HG03469 (cell line): ENCODE results near the gene PLCB3.
A peak's percentile ranks its signal among the peaks of the same experiment; 100 is the strongest.

Experiments used
- ATAC-seq: cut with Tn5 transposase; IDR thresholded peaks from one replicate; pipeline ENCODE4 v1.9.1; 2021; ENCODE audit warnings: mild to moderate bottlenecking, moderate library complexity, moderate number of reproducible peaks; ENCODE audit not compliant: unreplicated experiment

Gene PLCB3

DNA sequence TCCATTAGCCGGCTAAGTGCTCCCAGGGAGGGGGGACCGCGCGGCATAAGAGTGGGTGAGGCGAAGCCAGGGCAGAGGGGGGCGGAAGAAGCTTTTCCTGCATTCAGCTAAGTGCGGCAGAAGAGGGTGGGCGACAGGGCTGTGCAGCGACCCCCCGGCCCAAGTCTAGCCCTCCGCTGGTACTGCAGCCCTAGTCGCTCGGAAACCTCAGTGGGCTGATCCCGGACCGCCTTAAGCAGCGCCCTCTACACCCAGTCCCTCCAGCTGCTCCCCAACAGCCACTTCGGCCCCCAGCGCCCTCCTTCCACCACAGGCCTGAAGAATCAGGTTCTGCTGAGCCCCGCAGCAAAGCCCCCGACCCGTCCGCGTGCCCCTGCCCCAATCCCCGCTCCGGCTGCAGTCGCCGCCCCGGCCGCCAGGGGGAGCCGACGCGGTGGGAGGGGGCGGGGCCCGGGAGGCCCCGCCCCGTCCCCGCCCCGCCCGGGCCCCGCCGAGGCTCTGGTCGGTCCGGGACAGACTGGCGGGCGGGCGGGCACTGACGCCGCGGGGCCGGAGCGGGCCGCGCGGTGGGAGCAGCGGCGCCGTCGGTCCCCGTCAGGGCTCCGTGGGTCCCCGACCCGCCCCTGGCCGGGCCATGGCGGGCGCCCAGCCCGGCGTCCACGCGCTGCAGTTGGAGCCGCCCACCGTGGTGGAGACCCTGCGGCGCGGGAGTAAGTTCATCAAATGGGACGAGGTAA lies at the start of gene PLCB3:
Gene PLCB3 (plus strand): TSS at position 515 of the 737 bp plus-strand sequence. CDS start 120 bp downstream, at position 635.
- ATAC-seq: no peak

DNA sequence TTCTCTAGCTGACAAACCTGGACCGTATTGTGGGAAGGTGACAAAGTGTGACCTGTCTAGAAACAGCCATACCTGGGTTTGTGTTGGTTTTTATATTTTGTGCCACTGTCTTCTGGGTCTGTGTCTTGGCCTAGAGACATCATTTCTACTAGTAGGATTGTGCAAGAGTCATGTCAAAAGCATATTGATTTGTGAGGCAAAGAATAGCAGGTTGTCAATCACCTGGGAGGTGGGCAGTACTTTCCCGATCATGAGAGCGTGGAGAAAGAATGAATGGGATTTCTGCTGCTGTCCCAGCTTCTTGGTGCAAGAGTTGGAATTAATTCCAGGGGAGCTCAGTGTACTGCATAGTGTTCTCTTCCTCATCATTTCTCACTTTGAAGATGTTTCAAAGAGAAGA lies 49.8 kb upstream of the PLCB3 start:
- ATAC-seq: no peak

DNA sequence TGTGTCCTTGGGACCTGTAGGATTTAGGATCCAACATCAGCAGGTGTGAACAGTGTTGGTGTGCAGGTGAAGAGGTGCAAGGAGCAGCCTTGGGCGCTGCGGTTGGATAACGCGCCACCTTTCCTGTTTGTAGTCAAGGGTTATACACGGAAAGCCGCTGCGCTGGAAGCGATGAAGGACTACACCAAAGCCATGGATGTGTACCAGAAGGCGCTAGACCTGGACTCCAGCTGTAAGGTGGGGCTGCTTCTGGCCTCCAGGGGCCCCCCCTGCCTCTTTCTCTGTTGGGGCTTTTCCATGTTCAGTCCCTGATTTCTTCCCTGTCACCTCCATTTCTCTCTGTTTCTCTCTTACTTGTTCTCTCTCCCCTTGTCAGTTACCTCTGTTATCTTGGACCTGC lies 48.3 kb upstream of the PLCB3 start:
- ATAC-seq: no peak

DNA sequence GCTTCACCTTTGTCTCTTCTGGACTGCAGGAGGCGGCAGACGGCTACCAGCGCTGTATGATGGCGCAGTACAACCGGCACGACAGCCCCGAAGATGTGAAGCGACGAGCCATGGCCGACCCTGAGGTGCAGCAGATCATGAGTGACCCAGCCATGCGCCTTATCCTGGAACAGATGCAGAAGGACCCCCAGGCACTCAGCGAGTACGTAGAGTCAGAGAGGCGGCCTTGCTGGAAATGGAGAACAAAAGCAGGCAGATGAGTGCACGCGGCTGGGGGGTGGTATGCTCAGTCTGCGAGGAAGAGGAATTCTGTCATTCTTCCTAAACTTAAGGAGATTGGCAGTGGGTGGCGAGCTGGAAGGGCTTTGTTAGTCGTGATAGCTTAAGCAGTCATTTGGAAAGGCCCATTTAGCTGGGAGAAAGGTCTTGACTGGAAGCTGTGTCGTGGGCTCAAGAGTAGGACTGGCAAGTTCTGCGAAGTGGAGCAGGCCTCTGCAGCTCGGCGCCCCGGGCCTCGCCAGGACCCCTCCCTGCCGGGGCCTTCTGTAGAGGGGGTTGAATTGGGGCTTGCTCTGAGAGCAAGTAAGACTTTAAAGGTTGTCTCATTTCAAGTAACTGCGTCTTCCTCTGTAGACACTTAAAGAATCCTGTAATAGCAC lies 47.8 kb upstream of the PLCB3 start:
- no peak for ATAC-seq

DNA sequence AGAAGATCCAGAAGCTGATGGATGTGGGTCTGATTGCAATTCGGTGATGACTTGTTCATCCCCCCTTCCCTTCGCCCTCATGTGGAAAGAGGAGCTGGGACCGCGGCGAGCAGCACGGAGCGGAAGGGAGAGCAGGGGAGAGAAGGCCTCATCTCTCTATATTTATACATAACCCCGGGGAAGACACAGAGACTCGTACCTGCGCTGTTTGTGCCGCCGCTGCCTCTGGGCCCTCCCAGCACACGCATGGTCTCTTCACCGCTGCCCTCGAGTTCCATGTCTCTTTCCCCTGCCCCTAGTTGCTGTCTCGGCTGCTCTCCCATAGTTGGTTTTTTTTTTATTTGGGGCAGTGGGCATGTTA lies 47.3 kb upstream of the PLCB3 start:
- no peak for ATAC-seq

DNA sequence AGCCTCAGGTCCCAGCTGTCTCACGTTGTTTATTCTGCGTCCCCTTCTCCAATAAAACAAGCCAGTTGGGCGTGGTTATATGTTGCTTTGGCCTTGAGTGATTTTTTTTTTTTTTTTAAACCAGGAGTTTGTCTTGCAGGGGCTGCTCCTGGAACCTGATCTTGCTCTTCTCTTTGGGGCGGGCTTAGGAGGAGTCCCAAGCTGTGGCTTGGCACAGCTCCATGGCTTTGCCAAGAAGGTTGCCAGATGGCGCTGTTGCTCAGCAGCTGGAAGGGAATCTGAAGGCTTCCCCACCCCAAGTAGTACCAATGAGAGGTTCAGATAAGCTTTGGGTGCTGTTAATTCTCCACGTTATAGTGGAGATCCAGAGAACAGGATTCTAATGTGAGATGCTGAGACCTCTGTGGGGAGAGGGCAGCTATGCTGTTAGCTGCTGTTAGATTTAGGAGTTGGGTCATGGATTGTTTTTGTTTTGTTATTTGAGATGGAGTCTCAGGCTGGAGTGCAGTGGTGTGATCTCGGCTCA lies 46.8 kb upstream of the PLCB3 start:
- ATAC-seq: no peak

DNA sequence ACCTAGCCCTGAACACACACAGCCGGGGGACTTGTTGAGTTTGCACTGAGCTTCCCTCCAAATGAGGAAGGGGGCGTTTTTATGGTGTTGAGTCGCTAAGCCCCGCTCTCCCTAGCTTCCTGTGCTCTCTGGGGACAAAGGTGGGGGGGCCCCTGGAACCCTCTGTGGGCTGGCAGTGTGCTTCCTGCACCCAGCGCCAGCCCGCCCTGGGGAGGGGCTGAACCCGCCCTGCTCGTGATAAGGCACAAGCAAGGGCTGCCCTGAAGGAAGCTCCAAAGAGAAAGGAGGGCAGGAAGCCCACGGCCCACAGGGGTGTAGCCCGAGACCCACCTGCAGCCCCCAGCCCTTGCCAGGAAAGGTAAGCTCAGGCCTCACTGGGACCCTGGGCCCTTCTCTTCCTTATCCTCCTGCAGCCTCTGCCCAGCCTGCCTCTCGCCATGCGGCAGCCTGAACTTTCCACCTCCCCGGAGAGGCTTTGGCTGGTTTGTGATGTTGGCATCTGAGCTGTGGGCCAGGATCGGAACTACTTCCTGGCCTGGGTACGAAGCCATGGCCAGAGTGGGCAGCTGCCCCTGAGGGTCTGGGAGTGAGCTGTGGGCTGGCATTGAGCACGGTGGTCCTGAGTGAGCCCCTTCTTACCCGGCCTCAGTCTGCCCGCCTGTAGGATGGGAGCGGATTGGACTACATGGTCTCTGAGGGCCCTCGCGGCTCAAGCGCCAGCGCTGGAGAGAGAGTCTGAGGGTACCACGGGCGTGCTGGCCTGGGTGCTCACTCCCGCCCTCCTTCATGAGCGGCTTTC lies 44.7 kb upstream of the PLCB3 start, which contains the start of gene FERMT3:
Gene FERMT3 (plus strand): TSS at position 265 of the 799 bp plus-strand sequence. CDS start 644 bp downstream, outside the sequence.
- no peak for ATAC-seq

DNA sequence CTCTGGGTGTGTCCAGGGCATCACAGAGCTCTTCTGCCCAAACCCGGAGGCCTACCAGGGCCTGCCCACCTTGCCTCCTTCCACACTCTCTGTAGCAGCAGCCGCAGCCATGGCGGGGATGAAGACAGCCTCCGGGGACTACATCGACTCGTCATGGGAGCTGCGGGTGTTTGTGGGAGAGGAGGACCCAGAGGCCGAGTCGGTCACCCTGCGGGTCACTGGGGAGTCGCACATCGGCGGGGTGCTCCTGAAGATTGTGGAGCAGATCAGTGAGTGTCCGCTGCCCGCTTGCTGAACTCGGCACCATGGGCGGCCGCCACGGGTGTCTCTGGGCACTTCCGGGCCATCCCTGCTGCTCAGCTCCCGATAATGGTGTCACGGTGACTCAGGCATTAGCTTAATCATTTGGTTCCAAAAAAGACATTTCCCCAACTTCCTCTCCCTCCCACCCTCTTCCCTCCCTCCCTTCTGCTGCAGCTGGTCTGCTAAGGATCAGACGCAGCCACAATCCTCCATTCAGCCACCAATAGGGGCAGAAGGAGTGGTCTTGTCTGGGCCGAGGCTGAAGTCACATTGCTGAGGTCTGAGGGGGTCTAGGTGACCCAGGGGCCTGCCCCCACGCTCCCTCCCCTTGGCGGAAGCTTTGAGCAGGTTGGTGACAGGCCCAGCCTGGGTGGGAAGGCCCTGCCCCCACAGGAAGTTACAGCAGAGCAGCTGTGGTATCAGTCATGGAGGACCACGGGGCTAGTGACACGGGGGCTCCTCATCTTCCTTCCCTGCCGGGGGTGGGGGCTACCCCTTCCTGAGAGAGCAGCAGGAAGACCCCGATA lies 43.9 kb upstream of the PLCB3 start:
- peak; percentile 34 for ATAC-seq

DNA sequence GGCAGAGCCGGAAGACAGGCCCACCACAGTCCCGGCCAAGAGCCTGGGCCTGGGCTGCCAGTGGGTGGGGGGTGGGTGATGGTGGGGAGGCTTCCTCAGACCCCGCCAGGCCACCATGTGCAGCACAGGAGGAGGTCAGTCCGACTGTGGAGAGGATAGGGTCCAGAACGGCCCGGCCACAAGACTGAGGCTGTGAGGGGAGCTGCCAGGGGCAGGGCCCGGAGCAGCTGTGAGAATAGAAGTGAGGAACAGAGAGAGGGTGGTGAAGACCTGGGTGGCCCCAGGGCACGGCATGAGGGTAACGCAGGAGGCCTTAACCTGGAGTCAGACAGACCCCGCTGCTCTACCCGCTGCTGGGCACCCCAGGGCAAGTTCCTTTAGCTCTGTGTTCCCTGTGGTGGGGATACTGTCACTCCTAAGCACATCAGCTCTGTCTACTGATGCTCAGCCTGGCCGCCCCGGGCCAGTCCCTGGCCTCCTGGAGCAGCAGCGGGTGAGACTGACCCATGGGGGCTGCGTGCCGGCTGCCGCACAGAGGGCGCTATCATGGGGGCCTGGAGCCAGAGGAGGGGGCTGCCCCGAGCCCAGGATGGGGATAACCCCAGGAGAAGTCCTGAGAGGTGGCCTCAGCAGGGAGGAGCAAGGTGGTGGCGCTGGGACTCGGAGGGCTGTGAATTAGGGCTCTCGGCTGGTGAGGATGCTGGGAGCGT lies 43.1 kb upstream of the PLCB3 start:
- ATAC-seq: no peak

DNA sequence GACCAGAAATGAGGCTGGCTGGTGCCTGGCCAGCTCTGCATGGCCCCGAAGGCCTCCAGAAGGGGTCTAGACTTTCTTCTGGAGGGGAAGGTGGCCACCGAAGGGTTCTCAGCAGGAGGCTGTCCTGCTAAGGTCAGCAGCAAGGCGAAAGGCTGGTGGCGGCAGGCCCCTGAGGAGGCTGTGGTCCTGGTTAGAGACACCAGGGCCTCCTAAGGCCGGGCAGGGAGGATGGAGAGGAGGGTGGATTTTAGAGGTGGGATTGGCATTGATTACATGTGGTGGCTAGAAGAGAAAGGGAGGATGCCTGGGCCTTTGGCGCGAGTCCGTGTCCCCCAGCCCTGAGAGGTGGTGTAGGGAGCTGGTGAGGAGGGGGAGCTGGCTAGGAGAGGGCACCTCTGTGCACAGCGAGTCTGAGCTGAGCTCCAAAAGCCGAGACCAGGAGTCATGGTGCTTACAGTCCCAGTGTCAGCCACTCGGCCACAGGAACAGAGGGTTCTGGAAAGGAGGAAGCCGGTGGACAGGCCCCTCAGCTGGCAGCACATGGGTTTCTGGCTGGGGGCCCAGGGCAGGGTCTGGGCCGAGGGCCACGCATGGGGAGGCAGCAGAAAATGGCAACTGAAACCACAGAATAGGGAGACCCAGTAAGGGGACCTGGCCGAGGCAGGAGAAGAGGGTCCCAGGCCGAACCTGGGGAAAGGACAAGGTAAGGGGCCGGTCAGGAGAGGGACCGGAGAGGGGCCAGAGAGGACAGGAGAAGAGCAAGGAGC lies 42.4 kb upstream of the PLCB3 start:
- ATAC-seq: no peak

DNA sequence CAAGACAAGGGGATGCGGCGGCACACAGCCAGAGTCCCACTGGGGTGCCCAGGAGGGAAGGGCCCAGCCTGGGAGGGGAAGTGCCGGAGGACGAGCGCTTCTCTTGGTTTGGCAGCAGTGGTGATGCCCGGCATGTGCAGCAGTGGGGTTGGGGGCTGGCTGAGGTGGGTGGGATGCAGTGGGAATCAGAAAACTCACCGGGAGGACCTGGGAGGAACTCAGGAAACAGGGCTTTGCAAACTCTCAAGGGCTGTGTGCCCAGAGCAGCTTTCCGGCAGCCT lies 41.8 kb upstream of the PLCB3 start:
- ATAC-seq: no peak

DNA sequence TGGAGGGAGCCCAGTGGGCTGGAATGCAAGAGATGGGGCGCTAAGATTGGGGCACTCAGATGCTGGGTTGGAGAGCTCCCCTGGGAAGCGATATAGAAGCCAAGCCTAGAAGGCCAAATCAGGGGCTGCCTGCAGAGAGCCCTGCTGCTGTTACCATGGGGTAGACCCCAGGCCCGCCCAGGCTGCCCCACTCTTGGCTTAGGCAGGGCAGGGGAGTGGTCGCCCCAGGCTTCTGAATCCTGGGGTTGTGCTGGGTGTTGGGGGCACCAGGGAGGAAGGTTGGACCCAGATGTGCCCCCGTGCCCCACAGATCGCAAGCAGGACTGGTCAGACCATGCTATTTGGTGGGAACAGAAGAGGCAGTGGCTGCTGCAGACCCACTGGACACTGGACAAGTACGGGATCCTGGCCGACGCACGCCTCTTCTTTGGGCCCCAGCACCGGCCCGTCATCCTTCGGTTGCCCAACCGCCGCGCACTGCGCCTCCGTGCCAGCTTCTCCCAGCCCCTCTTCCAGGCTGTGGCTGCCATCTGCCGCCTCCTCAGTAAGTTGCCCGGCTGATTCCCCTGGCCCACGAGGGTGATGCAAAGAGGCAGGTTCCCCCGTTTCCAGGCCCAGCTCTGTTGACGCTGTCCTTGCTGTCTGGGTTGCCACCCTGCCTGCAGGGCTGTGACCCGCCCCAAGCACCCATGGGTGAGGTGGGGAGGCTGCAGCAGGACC lies 40.9 kb upstream of the PLCB3 start:
- no peak for ATAC-seq

DNA sequence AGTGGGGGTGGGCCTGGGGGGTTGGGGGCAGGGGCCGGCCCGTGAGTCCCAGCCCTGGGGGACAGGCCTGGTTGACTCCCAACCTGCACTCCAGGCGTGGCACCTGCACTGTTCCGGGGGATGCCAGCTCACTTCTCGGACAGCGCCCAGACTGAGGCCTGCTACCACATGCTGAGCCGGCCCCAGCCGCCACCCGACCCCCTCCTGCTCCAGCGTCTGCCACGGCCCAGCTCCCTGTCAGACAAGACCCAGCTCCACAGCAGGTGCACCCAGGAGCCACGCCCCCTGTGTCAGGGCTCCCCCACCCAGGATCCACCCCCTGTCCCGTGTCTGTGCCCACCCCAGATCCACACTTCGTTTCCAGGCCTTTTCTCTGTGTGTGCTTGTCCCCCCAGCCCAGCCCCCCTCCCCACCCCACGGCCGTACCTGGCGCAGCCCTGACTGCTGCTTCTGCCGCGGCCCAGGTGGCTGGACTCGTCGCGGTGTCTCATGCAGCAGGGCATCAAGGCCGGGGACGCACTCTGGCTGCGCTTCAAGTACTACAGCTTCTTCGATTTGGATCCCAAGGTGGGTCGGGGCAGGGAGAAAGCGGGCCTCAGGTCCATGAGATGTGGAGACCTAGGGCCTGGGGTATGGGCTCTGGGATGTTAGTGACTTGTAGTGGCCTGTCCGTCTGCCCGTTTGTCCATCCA lies 40.0 kb upstream of the PLCB3 start:
- ATAC-seq: no peak

DNA sequence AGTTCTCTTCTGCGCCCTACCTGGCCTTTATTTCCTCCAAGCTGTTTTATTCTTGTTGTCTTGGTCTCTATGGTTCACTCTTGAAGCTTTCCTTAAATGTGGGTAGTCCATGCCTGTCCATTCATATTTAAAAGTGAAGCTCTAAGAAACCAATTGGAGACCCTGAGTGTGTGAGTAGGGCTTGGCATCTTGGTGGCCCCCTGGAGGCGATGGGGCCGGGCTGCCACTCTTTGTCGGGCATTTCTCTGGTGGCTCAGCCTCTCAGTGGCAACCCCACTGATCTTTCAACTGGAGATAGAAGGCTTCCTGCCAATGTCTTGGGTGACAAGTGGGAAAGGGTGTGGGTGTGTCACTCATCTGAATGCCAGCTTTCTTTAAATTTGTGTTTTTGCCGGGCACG lies 34.5 kb upstream of the PLCB3 start:
- no peak for ATAC-seq

DNA sequence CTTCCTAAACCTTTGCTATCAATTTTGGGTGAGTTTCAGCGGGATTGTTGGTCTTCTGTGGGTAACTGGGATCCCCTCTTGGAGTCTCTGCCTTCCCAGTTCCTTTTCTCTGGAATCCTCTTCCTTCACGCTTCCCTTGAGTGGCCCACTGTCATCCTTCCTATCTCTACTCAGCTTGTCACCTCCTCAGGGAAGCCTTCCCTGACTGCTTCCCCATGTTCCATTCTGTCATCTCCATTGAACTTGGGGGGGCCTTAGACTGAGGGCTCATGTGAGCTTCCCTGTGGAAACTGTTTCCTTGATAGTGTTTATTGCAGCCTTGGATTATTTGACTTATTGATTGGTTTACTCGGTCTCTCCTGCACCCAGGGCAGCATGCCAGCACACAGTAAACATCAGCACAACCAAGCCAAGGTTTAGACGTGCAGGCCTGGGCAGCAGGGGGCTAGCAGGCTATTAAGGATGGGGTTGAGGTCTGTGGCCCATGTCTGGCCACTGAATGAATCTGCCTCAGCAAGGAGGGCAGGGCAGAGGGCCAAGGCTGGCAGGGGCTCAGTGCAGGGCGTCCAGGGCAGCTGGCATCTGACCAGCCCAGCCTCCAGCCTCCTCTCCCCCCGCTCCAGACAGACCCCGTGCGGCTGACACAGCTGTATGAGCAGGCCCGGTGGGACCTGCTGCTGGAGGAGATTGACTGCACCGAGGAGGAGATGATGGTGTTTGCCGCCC lies 32.5 kb upstream of the PLCB3 start:
- no peak for ATAC-seq

DNA sequence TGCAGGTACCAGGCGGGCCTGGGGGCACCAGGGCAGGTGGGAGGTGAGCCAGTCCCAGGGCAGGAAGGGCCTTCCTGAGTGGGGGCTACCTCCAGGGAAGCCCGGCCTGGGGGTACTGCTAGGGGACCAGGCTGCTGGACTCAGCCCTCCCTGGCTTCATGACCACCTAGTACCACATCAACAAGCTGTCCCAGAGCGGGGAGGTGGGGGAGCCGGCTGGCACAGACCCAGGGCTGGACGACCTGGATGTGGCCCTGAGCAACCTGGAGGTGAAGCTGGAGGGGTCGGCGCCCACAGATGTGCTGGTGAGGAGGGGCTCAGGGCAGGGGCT lies 32.0 kb upstream of the PLCB3 start:
- no peak for ATAC-seq

DNA sequence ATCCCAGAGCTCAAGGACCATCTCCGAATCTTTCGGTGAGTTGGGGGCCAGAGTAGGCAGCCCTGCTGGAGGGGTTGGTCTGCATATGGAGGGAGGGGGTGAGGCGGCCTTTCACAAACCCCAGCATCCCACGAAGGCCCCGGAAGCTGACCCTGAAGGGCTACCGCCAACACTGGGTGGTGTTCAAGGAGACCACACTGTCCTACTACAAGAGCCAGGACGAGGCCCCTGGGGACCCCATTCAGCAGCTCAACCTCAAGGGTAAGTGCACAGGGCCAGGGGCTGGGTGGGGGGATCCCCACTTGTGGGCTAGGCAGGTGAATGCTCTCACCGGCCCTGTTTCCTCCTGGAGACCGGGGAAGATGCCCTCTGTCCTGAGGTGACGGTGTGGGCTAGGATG lies 31.6 kb upstream of the PLCB3 start:
- no peak for ATAC-seq

DNA sequence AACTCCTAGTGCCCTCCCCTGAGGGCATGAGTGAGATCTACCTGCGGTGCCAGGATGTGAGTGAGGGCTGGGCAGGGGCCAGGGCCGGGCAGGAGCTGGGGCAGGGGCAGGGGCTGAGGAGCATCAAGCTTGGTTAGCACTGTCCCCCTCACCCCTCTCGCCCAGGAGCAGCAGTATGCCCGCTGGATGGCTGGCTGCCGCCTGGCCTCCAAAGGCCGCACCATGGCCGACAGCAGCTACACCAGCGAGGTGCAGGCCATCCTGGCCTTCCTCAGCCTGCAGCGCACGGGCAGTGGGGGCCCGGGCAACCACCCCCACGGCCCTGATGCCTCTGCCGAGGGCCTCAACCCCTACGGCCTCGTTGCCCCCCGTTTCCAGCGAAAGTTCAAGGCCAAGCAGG lies 31.1 kb upstream of the PLCB3 start:
- ATAC-seq: no peak
